SU-DHL-6 (cell line): Measurements from ENCODE around the gene SEPHS1.
"Not testable (repeated sequence)": the region's sequence is repeated elsewhere in the genome, so short reads cannot be mapped to it uniquely, and the experiment has no call there.

Source experiments
- EZH2phosphoT487 ChIP-seq: fragments of 200-600 bp; sonication (generic), shearing (Covaris generic); conservative IDR thresholded peaks from 2 replicates; pipeline ENCODE4 v1.6.1; 2018; ENCODE audit warnings: mild to moderate bottlenecking, antibody characterized with exemption, low read length, moderate library complexity, mixed read lengths
- TF ChIP-seq, protein P1 (sequence below): fragments of 200-600 bp; sonication (generic); IDR thresholded peaks from one replicate; pipeline ENCODE4 v1.5.1; 2017; ENCODE audit warnings: antibody characterized with exemption, mild to moderate bottlenecking, low read length, moderate library complexity; ENCODE audit not compliant: insufficient read depth, poor library complexity, severe bottlenecking

GRCh38 chr10:13276146-13276545, 71.9 kb downstream of the SEPHS1 start:
- TF ChIP-seq, protein P1, sequence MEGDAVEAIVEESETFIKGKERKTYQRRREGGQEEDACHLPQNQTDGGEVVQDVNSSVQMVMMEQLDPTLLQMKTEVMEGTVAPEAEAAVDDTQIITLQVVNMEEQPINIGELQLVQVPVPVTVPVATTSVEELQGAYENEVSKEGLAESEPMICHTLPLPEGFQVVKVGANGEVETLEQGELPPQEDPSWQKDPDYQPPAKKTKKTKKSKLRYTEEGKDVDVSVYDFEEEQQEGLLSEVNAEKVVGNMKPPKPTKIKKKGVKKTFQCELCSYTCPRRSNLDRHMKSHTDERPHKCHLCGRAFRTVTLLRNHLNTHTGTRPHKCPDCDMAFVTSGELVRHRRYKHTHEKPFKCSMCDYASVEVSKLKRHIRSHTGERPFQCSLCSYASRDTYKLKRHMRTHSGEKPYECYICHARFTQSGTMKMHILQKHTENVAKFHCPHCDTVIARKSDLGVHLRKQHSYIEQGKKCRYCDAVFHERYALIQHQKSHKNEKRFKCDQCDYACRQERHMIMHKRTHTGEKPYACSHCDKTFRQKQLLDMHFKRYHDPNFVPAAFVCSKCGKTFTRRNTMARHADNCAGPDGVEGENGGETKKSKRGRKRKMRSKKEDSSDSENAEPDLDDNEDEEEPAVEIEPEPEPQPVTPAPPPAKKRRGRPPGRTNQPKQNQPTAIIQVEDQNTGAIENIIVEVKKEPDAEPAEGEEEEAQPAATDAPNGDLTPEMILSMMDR = not testable (repeated sequence)
- not testable (repeated sequence) for TF ChIP-seq EZH2phosphoT487
